Muscle of leg (tissue), 11 donors: Measurements from ENCODE around the gene IL18BP. TPM values are rescaled to one million over a fixed set of nuclear protein-coding genes. Genes with fewer than 3 reads are reported as not detected.
A peak's percentile ranks its signal among the peaks of the same experiment; 100 is the strongest.

Experiments used
- DNase-seq: peaks from one replicate; pipeline ENCODE4 v3.0.0; 2013
- H3K27ac ChIP-seq: one replicate; pipeline ENCODE4 v1.5.1; 2013; ENCODE audit warnings: mild to moderate bottlenecking, low read length, control low read depth
- H3K27me3 ChIP-seq: one replicate; pipeline ENCODE4 v1.6.1; 2013; ENCODE audit warnings: low read length; ENCODE audit not compliant: control insufficient read depth, insufficient read depth
- H3K36me3 ChIP-seq: one replicate; pipeline ENCODE4 v1.6.1; 2013; ENCODE audit warnings: low read length; ENCODE audit not compliant: control insufficient read depth, insufficient read depth
- H3K4me1 ChIP-seq: one replicate; pipeline ENCODE4 v1.6.1; 2013; ENCODE audit warnings: low read length; ENCODE audit not compliant: control insufficient read depth, insufficient read depth
- H3K4me3 ChIP-seq: one replicate; pipeline ENCODE4 v1.5.1; 2013; ENCODE audit warnings: low read length, control low read depth
- H3K9me3 ChIP-seq: replicated peaks from 2 replicates; pipeline ENCODE4 v1.6.1; 2013; ENCODE audit warnings: low read depth, low read length; ENCODE audit not compliant: control insufficient read depth
- WGBS: methylation state at CpG from one replicate; pipeline ENCODE4 v1.1.5; 2013; ENCODE audit warnings: missing lambda C conversion rate; ENCODE audit not compliant: insufficient coverage; 5-methylcytosine and 5-hydroxymethylcytosine counted together
- polyA plus RNA-seq, 8 donors: library from polyadenylated mRNA; unstranded; fragments of 120-200 nt; gene quantifications; one replicate each; pipeline versions ENCODE4 v1.2.1 to v1.2.3, GENCODE V29; 2013; ENCODE audit warnings: inconsistent platforms in 1 of 8, low replicate concordance in 1 of 8; ENCODE audit not compliant: insufficient read length in 8 of 8, insufficient read depth in 1 of 8
- total RNA-seq: library from RNA; stranded (reverse); fragments of 120-200 nt; gene quantifications from one replicate; pipeline ENCODE4 v1.2.4, GENCODE V29; 2013

The IL18BP gene
- total and polyA plus RNA-seq, 9 donors, result 2.5 to 11.0 (median 6.4) TPM

GRCh38 chr11:72008728-72009127, 10.0 kb downstream of the IL18BP start:
- Histone ChIP-seq H3K9me3 (no peaks in the 10 kb centered on the region), H3K27ac (no peak overlapping the region), H3K4me1 (peaks cover 38% of the 10 kb centered on the region), H3K27me3 (no peaks in the 10 kb centered on the region), H3K4me3 (no peak overlapping the region), H3K36me3 (peaks cover 99% of the 10 kb centered on the region)
- no peak for DNase-seq
- 80% methylated on average over 5 of the region's 7 CpGs for WGBS

- Histone ChIP-seq H3K9me3 (no peaks in the 10 kb centered on the region), H3K4me3 (no peak overlapping the region), H3K27ac (peak overlapping the region; percentile 13), H3K4me1 (peaks cover 43% of the 10 kb centered on the region), H3K36me3 (peaks cover 99% of the 10 kb centered on the region), H3K27me3 (no peaks in the 10 kb centered on the region)
- DNase-seq, result no peak
- 88% methylated on average over 6 of the region's 6 CpGs for WGBS
Measured at GRCh38 chr11:72009156-72009555, 10.4 kb downstream of the IL18BP start.

- no peak overlapping the region for H3K27ac ChIP-seq
- H3K4me1 ChIP-seq, result peaks cover 54% of the 10 kb centered on the region
- DNase-seq, result no peak
- H3K27me3 ChIP-seq, result no peaks in the 10 kb centered on the region
- H3K9me3 ChIP-seq, result no peaks in the 10 kb centered on the region
- H3K4me3 ChIP-seq, result no peak overlapping the region
- peaks cover 99% of the 10 kb centered on the region for H3K36me3 ChIP-seq
- WGBS, result 71% methylated on average over 6 of the region's 10 CpGs
Measured at GRCh38 chr11:72010529-72011233, 12.0 kb downstream of the IL18BP start.

- Histone ChIP-seq H3K4me1 (peaks cover 61% of the 10 kb centered on the region), H3K9me3 (no peaks in the 10 kb centered on the region), H3K36me3 (peaks cover 99% of the 10 kb centered on the region), H3K4me3 (no peak overlapping the region), H3K27ac (peak overlapping the region; percentile 67), H3K27me3 (no peaks in the 10 kb centered on the region)
- no CpG with 5 or more reads among the region's 5 CpGs for WGBS
- DNase-seq, result no peak
Measured at GRCh38 chr11:72012091-72012630, 13.5 kb downstream of the IL18BP start.

GRCh38 chr11:72012897-72013721, 14.4 kb downstream of the IL18BP start:
- peak overlapping the region; percentile 67 for H3K27ac ChIP-seq
- no peaks in the 10 kb centered on the region for H3K9me3 ChIP-seq
- H3K4me3 ChIP-seq, result no peak overlapping the region
- H3K27me3 ChIP-seq, result no peaks in the 10 kb centered on the region
- 43% methylated on average over 29 of the region's 33 CpGs for WGBS
- peaks cover 99% of the 10 kb centered on the region for H3K36me3 ChIP-seq
- H3K4me1 ChIP-seq, result peaks cover 61% of the 10 kb centered on the region
- DNase-seq, result peak; percentile 87

GRCh38 chr11:72013765-72014711, 15.3 kb downstream of the IL18BP start:
- H3K27ac ChIP-seq, result peak overlapping the region; percentile 67
- peak; percentile 62 for DNase-seq
- H3K36me3 ChIP-seq, result peaks cover 100% of the 10 kb centered on the region
- WGBS, result 73% methylated on average over 38 of the region's 38 CpGs
- H3K9me3 ChIP-seq, result no peaks in the 10 kb centered on the region
- H3K4me3 ChIP-seq, result no peak overlapping the region
- H3K4me1 ChIP-seq, result peaks cover 59% of the 10 kb centered on the region
- H3K27me3 ChIP-seq, result no peaks in the 10 kb centered on the region

GRCh38 chr11:72014761-72015320, 16.1 kb downstream of the IL18BP start:
- Histone ChIP-seq H3K27ac (peak overlapping the region; percentile 67), H3K27me3 (no peaks in the 10 kb centered on the region), H3K36me3 (peaks cover 100% of the 10 kb centered on the region), H3K4me3 (no peak overlapping the region), H3K9me3 (no peaks in the 10 kb centered on the region), H3K4me1 (peaks cover 59% of the 10 kb centered on the region)
- 81% methylated on average over 16 of the region's 16 CpGs for WGBS
- DNase-seq, result no peak

- Histone ChIP-seq H3K9me3 (no peaks in the 10 kb centered on the region), H3K27me3 (no peaks in the 10 kb centered on the region), H3K4me1 (peaks cover 57% of the 10 kb centered on the region), H3K27ac (peak overlapping the region; percentile 67), H3K36me3 (peaks cover 99% of the 10 kb centered on the region), H3K4me3 (no peak overlapping the region)
- 56% methylated on average over 9 of the region's 10 CpGs for WGBS
- peak; percentile 53 for DNase-seq
Measured at GRCh38 chr11:72015511-72016061, 16.9 kb downstream of the IL18BP start.

- Histone ChIP-seq H3K4me3 (no peak overlapping the region), H3K27ac (no peak overlapping the region), H3K27me3 (no peaks in the 10 kb centered on the region), H3K4me1 (peaks cover 32% of the 10 kb centered on the region), H3K9me3 (no peaks in the 10 kb centered on the region), H3K36me3 (peaks cover 98% of the 10 kb centered on the region)
- DNase-seq, result peak; percentile 5
- WGBS, result 94% methylated on average over 8 of the region's 9 CpGs
Measured at GRCh38 chr11:72018171-72018570, 19.5 kb downstream of the IL18BP start.
